ENCODE data around the gene MCMBP.

MCMBP gene

GRCh38 chr10:119781498-119781897 lies 91.1 kb downstream of the MCMBP start:
- no peak for DNase-seq

- DNase-seq, result no peak
Measured at GRCh38 chr10:119780879-119781480, 91.7 kb downstream of the MCMBP start.
